ENCODE data around the gene FLOT1. TPM values are rescaled to one million over a fixed set of nuclear protein-coding genes. Genes with fewer than 3 reads are reported as not detected.

FLOT1 gene
- total and polyA plus RNA-seq, 2 of the 13 experiments (the other 11 are each of a cell fraction or from before 2014, with no cell fraction given): 82.3 to 130 TPM

- TF ChIP-seq CTCF (CRISPR knock-in tag; IDR thresholded peaks at IDR 0.05) (0 out of 2 replicates have a peak, but pooled peaks have one; percentile 14), NKX3-1 (CRISPR knock-in tag; IDR thresholded peaks at IDR 0.05) (peak; percentile 78; the same call in 1 of the 2 replicates), PRPF4 (IDR thresholded peaks at IDR 0.05; ENCODE audit: low read depth, low read length, poor library complexity, severe bottlenecking) (no peak), DMAP1 (CRISPR knock-in tag; IDR thresholded peaks at IDR 0.05) (no peak), ZBTB7B (CRISPR knock-in tag; IDR thresholded peaks at IDR 0.05) (peak; percentile 10; the same call in 1 of the 2 replicates), KLF13 (CRISPR knock-in tag; IDR thresholded peaks at IDR 0.05) (no peak), HDAC2 (CRISPR knock-in tag; IDR thresholded peaks at IDR 0.05) (no peak), RAD21 (CRISPR knock-in tag; IDR thresholded peaks at IDR 0.05) (peak; percentile 9; the same call in 1 of the 2 replicates), PATZ1 (CRISPR knock-in tag; IDR thresholded peaks at IDR 0.05) (peak; percentile 52; the same call in 1 of the 2 replicates), ZNF232 (CRISPR knock-in tag; IDR thresholded peaks at IDR 0.05; ENCODE audit: borderline replicate concordance) (no peak), ZNF350 (CRISPR knock-in tag; IDR thresholded peaks at IDR 0.05; ENCODE audit: borderline replicate concordance, low read depth) (0 out of 2 replicates have a peak, but pooled peaks have one; percentile 4), GZF1 (CRISPR knock-in tag; IDR thresholded peaks at IDR 0.05) (no peak; the same call in 1 of the 2 replicates), ZNF24 (IDR thresholded peaks at IDR 0.05) (no peak), WIZ (CRISPR knock-in tag; IDR thresholded peaks at IDR 0.05) (no peak), RNF2 (conservative IDR thresholded peaks at IDR 0.05; ENCODE audit: low read depth) (no peak), ZNF282 (IDR thresholded peaks at IDR 0.05; ENCODE audit: partially characterized antibody) (no peak), THYN1 (CRISPR knock-in tag; IDR thresholded peaks at IDR 0.05; ENCODE audit: borderline replicate concordance, low read depth) (no peak), ZGPAT (CRISPR knock-in tag; IDR thresholded peaks at IDR 0.05) (0 out of 2 replicates have a peak, but pooled peaks have one; percentile 17), ZNF44 (CRISPR knock-in tag; IDR thresholded peaks at IDR 0.05) (0 out of 2 replicates have a peak, but pooled peaks have one; percentile 5), ZSCAN9 (CRISPR knock-in tag; IDR thresholded peaks at IDR 0.05; ENCODE audit: borderline replicate concordance) (no peak), ZFP91 (CRISPR knock-in tag; IDR thresholded peaks at IDR 0.05; ENCODE audit: borderline replicate concordance) (peak; percentile 3; the same call in 1 of the 2 replicates), ASH2L (IDR thresholded peaks at IDR 0.05; ENCODE audit: insufficient read length, low read depth, low read length) (no peak)
Measured at GRCh38 chr6:30687659-30688431, 54.6 kb downstream of the FLOT1 start (continued).
